Uterus (tissue), 4 donors: ENCODE data around the gene SSH2. TPM values are rescaled to one million over a fixed set of nuclear protein-coding genes. Genes with fewer than 3 reads are reported as not detected.

ENCODE experiments used
- DNase-seq, 2 donors: peaks; one replicate each; pipeline ENCODE4 v3.0.0-alpha.2; 2019 to 2020
- H3K27ac ChIP-seq, 2 donors: fragments of 200-600 bp; sonication (generic); 1 replicate in 1 of 2; 2 replicates in 1 of 2; pipeline ENCODE4 v1.5.1; 2016 to 2018
- H3K27me3 ChIP-seq, 2 donors: fragments of 200-600 bp; sonication (generic); one replicate each; pipeline ENCODE4 v1.5.1; 2018 to 2019; ENCODE audit warnings: control low read depth in 1 of 2
- H3K36me3 ChIP-seq, 2 donors: fragments of 200-600 bp; sonication (generic); one replicate each; pipeline ENCODE4 v1.5.1; 2019; ENCODE audit warnings: control low read depth in 1 of 2
- H3K4me1 ChIP-seq, 2 donors: fragments of 200-600 bp; sonication (generic); one replicate each; pipeline ENCODE4 v1.5.1; 2018 to 2019; ENCODE audit warnings: control low read depth in 1 of 2
- H3K4me3 ChIP-seq, 2 donors: fragments of 200-600 bp; sonication (generic); 1 replicate in 1 of 2; 2 replicates in 1 of 2; pipeline ENCODE4 v1.5.1; 2018 to 2019; ENCODE audit warnings: mild to moderate bottlenecking in 1 of 2
- H3K9me3 ChIP-seq, 2 donors: fragments of 200-600 bp; sonication (generic); one replicate each; pipeline ENCODE4 v1.5.1; 2019; ENCODE audit warnings: control low read depth in 1 of 2
- POLR2A ChIP-seq, 2 donors: fragments of 450-650 bp; IDR thresholded peaks; one replicate each; pipeline ENCODE4 v1.6.1; 2016; ENCODE audit warnings: antibody characterized with exemption in 2 of 2, mild to moderate bottlenecking in 1 of 2, moderate library complexity in 1 of 2
- intact Hi-C: fragments of 100-400 bp; cut with DNase I; formaldehyde crosslinking; loops from one replicate; pipeline ENCODE4 v1.15.1; 2023; ENCODE audit warnings: low total_unique reads
- total RNA-seq, 4 donors: library from RNA; depleted of rRNA in 3 of 4; stranded (reverse); fragments of >200 nt in 3 of 4; gene quantifications; one replicate each; pipeline versions ENCODE4 v1.1.0 to v1.2.4, GENCODE V29; 2014 to 2023
- TF ChIP-seq, protein P1 (sequence below), 4 experiments: fragments of 200-600 bp in 2 of 4; fragments of 450-650 bp in 2 of 4; sonication (generic) in 2 of 4; IDR thresholded peaks; one replicate each; pipeline ENCODE4 v1.5.1; 2016 to 2019; ENCODE audit warnings: antibody characterized with exemption in 4 of 4, mild to moderate bottlenecking in 2 of 4, moderate library complexity in 1 of 4
- donor health status: DM: yes; HTN: yes; CAD: no.

The SSH2 gene
- total RNA-seq, 4 donors from 2014 or later, result 6.9 to 36.9 (median 11.5) TPM

GRCh38 chr17:29642171-29642611 lies 287.8 kb downstream of the SSH2 start:
- Histone ChIP-seq H3K27me3 (no peaks in the 10 kb centered on the region), H3K4me1 (peaks cover 6 to 18% of the 10 kb centered on the region in 2 donors), H3K4me3 (no peak overlapping the region), H3K27ac (peak overlapping the region in 1 of 2 donors; percentile 82), H3K9me3 (no peaks in the 10 kb centered on the region), H3K36me3 (no peaks in the 10 kb centered on the region)
- DNase-seq, result no peak
- intact Hi-C loops, result no loop called here
- TF ChIP-seq, protein P1, sequence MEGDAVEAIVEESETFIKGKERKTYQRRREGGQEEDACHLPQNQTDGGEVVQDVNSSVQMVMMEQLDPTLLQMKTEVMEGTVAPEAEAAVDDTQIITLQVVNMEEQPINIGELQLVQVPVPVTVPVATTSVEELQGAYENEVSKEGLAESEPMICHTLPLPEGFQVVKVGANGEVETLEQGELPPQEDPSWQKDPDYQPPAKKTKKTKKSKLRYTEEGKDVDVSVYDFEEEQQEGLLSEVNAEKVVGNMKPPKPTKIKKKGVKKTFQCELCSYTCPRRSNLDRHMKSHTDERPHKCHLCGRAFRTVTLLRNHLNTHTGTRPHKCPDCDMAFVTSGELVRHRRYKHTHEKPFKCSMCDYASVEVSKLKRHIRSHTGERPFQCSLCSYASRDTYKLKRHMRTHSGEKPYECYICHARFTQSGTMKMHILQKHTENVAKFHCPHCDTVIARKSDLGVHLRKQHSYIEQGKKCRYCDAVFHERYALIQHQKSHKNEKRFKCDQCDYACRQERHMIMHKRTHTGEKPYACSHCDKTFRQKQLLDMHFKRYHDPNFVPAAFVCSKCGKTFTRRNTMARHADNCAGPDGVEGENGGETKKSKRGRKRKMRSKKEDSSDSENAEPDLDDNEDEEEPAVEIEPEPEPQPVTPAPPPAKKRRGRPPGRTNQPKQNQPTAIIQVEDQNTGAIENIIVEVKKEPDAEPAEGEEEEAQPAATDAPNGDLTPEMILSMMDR (IDR thresholded peaks at IDR 0.05), result no peak
- no peak for TF ChIP-seq POLR2A (IDR thresholded peaks at IDR 0.05)

GRCh38 chr17:29640981-29641642 lies 288.9 kb downstream of the SSH2 start:
- DNase-seq, result no peak
- no peak for TF ChIP-seq POLR2A (IDR thresholded peaks at IDR 0.05)
- TF ChIP-seq, protein P1 (IDR thresholded peaks at IDR 0.05), result no peak
- intact Hi-C loops, result no loop called here
- Histone ChIP-seq H3K27me3 (no peaks in the 10 kb centered on the region), H3K36me3 (no peaks in the 10 kb centered on the region), H3K4me1 (peaks cover 6 to 13% of the 10 kb centered on the region in 2 donors), H3K27ac (peak overlapping the region; percentile 80 to 82), H3K4me3 (no peak overlapping the region), H3K9me3 (no peaks in the 10 kb centered on the region)

DNA sequence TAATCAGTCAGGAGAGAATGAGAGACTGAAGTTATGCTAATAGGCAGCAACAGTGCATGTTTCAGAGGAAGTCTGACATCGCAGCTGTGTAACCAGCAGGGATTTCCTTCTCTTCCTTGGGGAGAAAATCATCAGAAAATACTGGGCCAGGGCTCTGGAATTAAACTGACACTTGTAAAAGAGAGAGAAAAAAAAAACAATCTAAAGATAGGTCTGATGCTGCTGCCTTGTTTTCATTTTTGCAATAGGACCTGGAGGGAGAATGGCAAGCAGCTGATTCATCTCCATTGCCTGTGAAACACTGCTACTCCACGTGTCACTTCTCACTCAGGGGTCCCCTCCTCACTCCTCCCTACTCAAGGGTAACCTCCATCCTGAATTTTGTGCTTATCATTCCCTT lies 289.6 kb downstream of the SSH2 start:
- no peaks in the 10 kb centered on the region for H3K27me3 ChIP-seq
- peak overlapping the region; percentile 69 to 80 for H3K27ac ChIP-seq
- no peak for TF ChIP-seq POLR2A (IDR thresholded peaks at IDR 0.05)
- TF ChIP-seq, protein P1 (IDR thresholded peaks at IDR 0.05), result no peak
- H3K4me1 ChIP-seq, result peaks cover 6 to 9% of the 10 kb centered on the region in 2 donors
- H3K36me3 ChIP-seq, result no peaks in the 10 kb centered on the region
- H3K9me3 ChIP-seq, result no peaks in the 10 kb centered on the region
- no peak for DNase-seq
- intact Hi-C loops, result no loop called here
- no peak overlapping the region for H3K4me3 ChIP-seq

- intact Hi-C loops, result no loop called here
- no peaks in the 10 kb centered on the region for H3K36me3 ChIP-seq
- no peaks in the 10 kb centered on the region for H3K4me1 ChIP-seq
- no peaks in the 10 kb centered on the region for H3K9me3 ChIP-seq
- no peak overlapping the region for H3K4me3 ChIP-seq
- DNase-seq, result no peak
- H3K27ac ChIP-seq, result no peak overlapping the region
- TF ChIP-seq, protein P1 (IDR thresholded peaks at IDR 0.05), result no peak
- no peak for TF ChIP-seq POLR2A (IDR thresholded peaks at IDR 0.05)
- H3K27me3 ChIP-seq, result no peaks in the 10 kb centered on the region
These were observed 296.1 kb downstream of the SSH2 start for GRCh38 chr17:29633886-29634285.

DNA sequence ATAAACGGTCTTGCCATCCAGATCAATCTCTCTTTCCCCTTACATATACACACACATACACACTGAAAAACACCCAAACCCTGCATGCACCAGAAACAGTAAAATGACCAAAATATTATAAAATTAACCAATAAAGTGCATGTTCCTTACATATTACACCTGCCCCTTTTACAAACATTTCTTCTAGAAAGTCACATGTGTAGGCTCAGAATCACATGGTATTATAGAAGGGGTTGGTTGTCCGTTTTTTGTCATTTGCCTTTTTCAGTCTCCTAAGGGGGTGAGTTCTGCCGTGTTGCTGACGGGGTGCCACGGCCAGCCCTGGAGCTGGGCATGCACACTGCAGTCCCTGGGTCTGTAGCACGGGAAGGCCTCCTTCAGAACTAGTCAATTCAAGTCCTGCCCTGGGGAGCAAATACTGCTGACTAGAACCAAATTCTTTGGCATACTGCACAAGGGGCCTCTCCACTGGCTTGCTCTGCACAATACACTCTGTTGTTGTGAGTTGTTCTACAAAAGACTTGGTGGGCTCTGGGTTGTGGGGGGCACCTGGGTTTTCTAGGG lies 299.3 kb downstream of the SSH2 start:
- Histone ChIP-seq H3K27ac (no peak overlapping the region), H3K27me3 (no peaks in the 10 kb centered on the region), H3K4me1 (no peaks in the 10 kb centered on the region), H3K36me3 (no peaks in the 10 kb centered on the region), H3K9me3 (no peaks in the 10 kb centered on the region), H3K4me3 (no peak overlapping the region)
- TF ChIP-seq, protein P1 (IDR thresholded peaks at IDR 0.05), result no peak
- TF ChIP-seq POLR2A (IDR thresholded peaks at IDR 0.05), result no peak
- intact Hi-C loops, result no loop called here
- DNase-seq, result no peak
